Stomach smooth muscle (tissue), 2 donors: Measurements from ENCODE around the gene DGCR2.

Source experiments
- H3K27ac ChIP-seq: one replicate; pipeline ENCODE4 v1.7.0; 2013; ENCODE audit warnings: mild to moderate bottlenecking, low read length, inconsistent platforms
- H3K27me3 ChIP-seq, 2 donors: one replicate each; pipeline ENCODE4 v1.7.0; 2013; ENCODE audit warnings: low read length in 2 of 2; ENCODE audit not compliant: insufficient read depth in 2 of 2, control insufficient read depth in 1 of 2
- H3K36me3 ChIP-seq, 2 donors: one replicate each; pipeline ENCODE4 v1.7.0; 2013; ENCODE audit warnings: low read length in 2 of 2; ENCODE audit not compliant: control insufficient read depth in 2 of 2, insufficient read depth in 2 of 2
- H3K4me1 ChIP-seq: one replicate; pipeline ENCODE4 v1.7.0; 2013; ENCODE audit warnings: low read length; ENCODE audit not compliant: control insufficient read depth, insufficient read depth
- H3K4me3 ChIP-seq, 2 donors: one replicate each; pipeline ENCODE4 v1.7.0; 2013; ENCODE audit warnings: low read length in 2 of 2
- H3K9ac ChIP-seq, 2 donors: one replicate each; pipeline ENCODE4 v1.7.0; 2013; ENCODE audit warnings: low read length in 2 of 2, mild to moderate bottlenecking in 1 of 2
- H3K9me3 ChIP-seq, 2 donors: one replicate each; pipeline ENCODE4 v1.7.0; 2013; ENCODE audit warnings: low read length in 2 of 2; ENCODE audit not compliant: control insufficient read depth in 2 of 2
- donor health status: healthy.
- donor health status: Pancreatic carcinoma.

DGCR2 gene

GRCh38 chr22:19133561-19133960 is 11.3 kb upstream of the DGCR2 start:
- Histone ChIP-seq H3K27me3 (no peaks in the 10 kb centered on the region), H3K4me1 (no peaks in the 10 kb centered on the region), H3K36me3 (peaks cover 41 to 52% of the 10 kb centered on the region in 2 donors), H3K9ac (no peak overlapping the region), H3K4me3 (no peak overlapping the region), H3K27ac (no peak overlapping the region), H3K9me3 (no peaks in the 10 kb centered on the region)

- Histone ChIP-seq H3K4me1 (no peaks in the 10 kb centered on the region), H3K36me3 (peaks cover 34 to 46% of the 10 kb centered on the region in 2 donors), H3K9ac (no peak overlapping the region), H3K27ac (no peak overlapping the region), H3K4me3 (no peak overlapping the region), H3K9me3 (no peaks in the 10 kb centered on the region), H3K27me3 (no peaks in the 10 kb centered on the region)
Measured at GRCh38 chr22:19132693-19133400, 10.6 kb upstream of the DGCR2 start.

GRCh38 chr22:19132153-19132552 is 9.9 kb upstream of the DGCR2 start:
- Histone ChIP-seq H3K9me3 (no peaks in the 10 kb centered on the region), H3K36me3 (peaks cover 32 to 39% of the 10 kb centered on the region in 2 donors), H3K27me3 (no peaks in the 10 kb centered on the region), H3K4me1 (no peaks in the 10 kb centered on the region), H3K4me3 (no peak overlapping the region), H3K9ac (no peak overlapping the region), H3K27ac (no peak overlapping the region)

GRCh38 chr22:19131685-19132015 is 9.4 kb upstream of the DGCR2 start:
- Histone ChIP-seq H3K9me3 (no peaks in the 10 kb centered on the region), H3K9ac (no peak overlapping the region), H3K4me1 (no peaks in the 10 kb centered on the region), H3K4me3 (no peak overlapping the region), H3K36me3 (peaks cover 30 to 34% of the 10 kb centered on the region in 2 donors), H3K27ac (no peak overlapping the region), H3K27me3 (no peaks in the 10 kb centered on the region)

GRCh38 chr22:19130959-19131684 is 8.9 kb upstream of the DGCR2 start, which contains the start of gene TSSK2:
Gene TSSK2, plus strand, starts transcription at chr22:19131308. Its CDS starts 92 bp downstream, at chr22:19131400.
- no peak within 1 kb of the TSS for H3K4me3 ChIP-seq
- H3K27ac ChIP-seq = no peak within 1 kb of the TSS
- no peaks in the 10 kb centered on the region for H3K27me3 ChIP-seq
- no peak within 1 kb of the TSS for H3K9ac ChIP-seq
- H3K9me3 ChIP-seq = no peaks in the 10 kb centered on the region
- H3K36me3 ChIP-seq = peaks cover 26 to 30% of the 10 kb centered on the region in 2 donors
- H3K4me1 ChIP-seq = no peaks in the 10 kb centered on the region

GRCh38 chr22:19129871-19130270 is 7.7 kb upstream of the DGCR2 start:
- Histone ChIP-seq H3K9me3 (no peaks in the 10 kb centered on the region), H3K4me1 (no peaks in the 10 kb centered on the region), H3K27ac (no peak overlapping the region), H3K9ac (no peak overlapping the region), H3K36me3 (peaks cover 23% of the 10 kb centered on the region in 2 donors), H3K27me3 (no peaks in the 10 kb centered on the region), H3K4me3 (no peak overlapping the region)

GRCh38 chr22:19128946-19129727 is 6.9 kb upstream of the DGCR2 start:
- Histone ChIP-seq H3K4me3 (no peak overlapping the region), H3K36me3 (peaks cover 16 to 18% of the 10 kb centered on the region in 2 donors), H3K27me3 (no peaks in the 10 kb centered on the region), H3K9me3 (no peaks in the 10 kb centered on the region), H3K9ac (no peak overlapping the region), H3K4me1 (no peaks in the 10 kb centered on the region), H3K27ac (no peak overlapping the region)

- H3K27me3 ChIP-seq = no peaks in the 10 kb centered on the region
- H3K9me3 ChIP-seq = no peaks in the 10 kb centered on the region
- no peak overlapping the region for H3K27ac ChIP-seq
- no peak overlapping the region for H3K4me3 ChIP-seq
- peaks cover 7 to 8% of the 10 kb centered on the region in 2 donors for H3K36me3 ChIP-seq
- no peak overlapping the region for H3K9ac ChIP-seq
- H3K4me1 ChIP-seq = peaks cover 3% of the 10 kb centered on the region
Measured at GRCh38 chr22:19128009-19128401, 5.8 kb upstream of the DGCR2 start.

GRCh38 chr22:19127329-19128008 is 5.3 kb upstream of the DGCR2 start:
- Histone ChIP-seq H3K27ac (no peak overlapping the region), H3K27me3 (no peaks in the 10 kb centered on the region), H3K9ac (no peak overlapping the region), H3K4me3 (no peak overlapping the region), H3K36me3 (peaks cover 5 to 8% of the 10 kb centered on the region in 2 donors), H3K4me1 (peaks cover 8% of the 10 kb centered on the region), H3K9me3 (no peaks in the 10 kb centered on the region)
